Tongue (tissue), 2 donors: ENCODE data around the gene OPN1MW. TPM values are rescaled to one million over a fixed set of nuclear protein-coding genes. Genes with fewer than 3 reads are reported as not detected.
"Not testable (repeated sequence)": the region's sequence is repeated elsewhere in the genome, so short reads cannot be mapped to it uniquely, and the experiment has no call there.

ENCODE experiments used
- DNase-seq: peaks from one replicate; pipeline ENCODE4 v3.0.0-alpha.2; 2015
- total RNA-seq: library from RNA; depleted of rRNA; stranded (reverse); fragments of >200 nt; gene quantifications from one replicate; pipeline ENCODE4 v1.2.3, GENCODE V29; 2014

Gene OPN1MW
- total RNA-seq, 1 donor from 2014 or later = not detected

DNA sequence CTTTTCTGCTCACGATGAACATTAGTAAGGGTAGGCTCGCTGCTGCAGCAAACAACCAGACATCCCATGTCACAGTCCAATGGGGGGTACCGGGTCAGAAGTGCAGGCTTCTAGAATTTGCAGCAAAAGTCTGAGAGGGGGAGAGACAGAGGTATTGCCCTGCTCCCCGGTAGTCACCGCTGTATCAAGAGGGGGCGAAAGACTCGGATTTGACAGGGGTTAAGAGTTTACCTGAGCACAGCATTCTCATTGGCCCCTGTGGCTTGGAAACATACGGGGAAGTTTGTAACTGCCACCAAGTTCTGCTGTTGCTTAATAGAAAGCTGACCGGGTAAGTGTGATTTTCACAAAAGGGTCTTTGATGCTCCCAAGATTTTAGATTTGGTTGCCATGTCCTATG lies 28.7 kb downstream of the OPN1MW start:
- not testable (repeated sequence) for DNase-seq

GRCh38 chrX:154211499-154211898 lies 29.1 kb downstream of the OPN1MW start:
- not testable (repeated sequence) for DNase-seq

DNA sequence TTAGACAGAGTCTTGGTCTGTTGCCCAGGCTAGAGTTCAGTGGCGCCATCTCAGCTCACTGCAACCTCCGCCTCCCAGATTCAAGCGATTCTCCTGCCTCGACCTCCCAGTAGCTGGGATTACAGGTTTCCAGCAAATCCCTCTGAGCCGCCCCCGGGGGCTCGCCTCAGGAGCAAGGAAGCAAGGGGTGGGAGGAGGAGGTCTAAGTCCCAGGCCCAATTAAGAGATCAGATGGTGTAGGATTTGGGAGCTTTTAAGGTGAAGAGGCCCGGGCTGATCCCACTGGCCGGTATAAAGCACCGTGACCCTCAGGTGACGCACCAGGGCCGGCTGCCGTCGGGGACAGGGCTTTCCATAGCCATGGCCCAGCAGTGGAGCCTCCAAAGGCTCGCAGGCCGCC lies 37.1 kb downstream of the OPN1MW start, which contains the start of gene OPN1MW2:
TSS of gene OPN1MW2 (plus strand) at position 301 of the 400 bp plus-strand sequence. CDS start at position 361, 60 bp downstream.
- DNase-seq = not testable (repeated sequence)

GRCh38 chrX:154225292-154225691 lies 42.9 kb downstream of the OPN1MW start:
- DNase-seq = not testable (repeated sequence)

DNA sequence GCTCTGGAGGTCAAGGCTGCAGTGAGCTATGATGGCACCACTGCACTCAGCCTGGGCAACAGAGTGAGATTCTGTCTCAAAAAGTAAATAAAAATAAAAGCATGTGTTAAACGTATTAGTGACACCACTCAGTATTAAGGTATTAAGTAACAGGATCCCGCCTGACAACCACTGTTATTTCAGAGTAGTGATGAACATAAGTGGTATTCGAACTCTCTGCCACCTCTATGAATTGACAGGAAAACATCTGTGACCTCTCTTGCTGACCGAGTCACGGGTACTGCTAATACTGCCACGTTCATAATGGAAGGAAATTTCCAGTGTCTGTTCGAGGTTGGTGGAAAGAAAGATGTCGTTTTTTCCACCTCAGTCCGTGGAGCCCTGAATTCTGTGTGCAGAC lies 44.3 kb downstream of the OPN1MW start:
- not testable (repeated sequence) for DNase-seq

GRCh38 chrX:154231443-154231842 lies 49.0 kb downstream of the OPN1MW start:
- not testable (repeated sequence) for DNase-seq

GRCh38 chrX:154233620-154234019 lies 51.2 kb downstream of the OPN1MW start:
- not testable (repeated sequence) for DNase-seq

- not testable (repeated sequence) for DNase-seq
These were observed 56.7 kb downstream of the OPN1MW start for GRCh38 chrX:154238939-154239559.

- peak; percentile 0 for DNase-seq
These were observed 57.6 kb downstream of the OPN1MW start for GRCh38 chrX:154239982-154240503.

Other genes starting within 250 kb of the OPN1MW start
- 47.8 TPM for gene NAA10, start 247.6 kb upstream of the OPN1MW start, total RNA-seq
- 5.2 TPM for gene RENBP, start 238.0 kb upstream of the OPN1MW start, total RNA-seq
- gene HCFC1, start 210.8 kb upstream of the OPN1MW start, total RNA-seq = 25.2 TPM
- 9.4 TPM for gene TMEM187, start 209.8 kb upstream of the OPN1MW start, total RNA-seq
- 20.4 TPM for gene IRAK1, start 162.7 kb upstream of the OPN1MW start, total RNA-seq
- gene MECP2, start 84.9 kb upstream of the OPN1MW start, total RNA-seq = 37.5 TPM
- not detected for gene OPN1LW, start 38.4 kb upstream of the OPN1MW start, total RNA-seq
- not detected for gene OPN1MW2, start 37.2 kb downstream of the OPN1MW start, total RNA-seq
- not detected for gene OPN1MW3, start 75.0 kb downstream of the OPN1MW start, total RNA-seq
- gene TEX28, start 112.5 kb downstream of the OPN1MW start, total RNA-seq = not detected
- gene TKTL1, start 113.2 kb downstream of the OPN1MW start, total RNA-seq = 1.6 TPM
- gene FLNA, start 192.0 kb downstream of the OPN1MW start, total RNA-seq = 406 TPM
- gene EMD, start 196.7 kb downstream of the OPN1MW start, total RNA-seq = 23.1 TPM
- gene RPL10, start 215.8 kb downstream of the OPN1MW start, total RNA-seq = 9,585 TPM
- 49.2 TPM for gene DNASE1L1, start 226.7 kb downstream of the OPN1MW start, total RNA-seq
- gene TAFAZZIN, start 228.9 kb downstream of the OPN1MW start, total RNA-seq = 17.0 TPM
- 81.8 TPM for gene ATP6AP1, start 246.1 kb downstream of the OPN1MW start, total RNA-seq